ENCODE results near the gene SSTR1. TPM values are rescaled to one million over a fixed set of nuclear protein-coding genes. Genes with fewer than 3 reads are reported as not detected.
"Not testable (repeated sequence)": the region's sequence is repeated elsewhere in the genome, so short reads cannot be mapped to it uniquely, and the experiment has no call there.

The SSTR1 gene
- not detected in 2 replicates for total RNA-seq (2014; rRNA removed; shearing (Covaris generic))

GRCh38 chr14:38207736-38208617, at the start of gene SSTR1:
TSS of gene SSTR1 (plus strand) at chr14:38207904. CDS start at chr14:38209390, 1,486 bp downstream.
- no peak for DNase-seq (ENCODE audit: low read depth)

GRCh38 chr14:38158468-38158867, 49.2 kb upstream of the SSTR1 start:
- DNase-seq (ENCODE audit: low read depth), result no peak

- DNase-seq (ENCODE audit: low read depth), result no peak
These were observed 39.3 kb upstream of the SSTR1 start for GRCh38 chr14:38168416-38168815.

- peak; percentile 3 for DNase-seq (ENCODE audit: low read depth)
These were observed 36.5 kb upstream of the SSTR1 start for GRCh38 chr14:38171197-38171596.

GRCh38 chr14:38174711-38175110, 33.0 kb upstream of the SSTR1 start:
- no peak for DNase-seq (ENCODE audit: low read depth)

GRCh38 chr14:38175658-38176057, 32.0 kb upstream of the SSTR1 start:
- no peak for DNase-seq (ENCODE audit: low read depth)

GRCh38 chr14:38176379-38176778, 31.3 kb upstream of the SSTR1 start:
- DNase-seq (ENCODE audit: low read depth), result no peak

GRCh38 chr14:38184132-38184531, 23.6 kb upstream of the SSTR1 start:
- no peak for DNase-seq (ENCODE audit: low read depth)

- DNase-seq (ENCODE audit: low read depth), result no peak
These were observed 22.0 kb upstream of the SSTR1 start for GRCh38 chr14:38185671-38186070.

- DNase-seq (ENCODE audit: low read depth), result no peak
These were observed 21.5 kb upstream of the SSTR1 start for GRCh38 chr14:38186216-38186615.

- no peak for DNase-seq (ENCODE audit: low read depth)
These were observed 20.2 kb upstream of the SSTR1 start for GRCh38 chr14:38187528-38187927.

GRCh38 chr14:38189930-38190726, 17.6 kb upstream of the SSTR1 start:
- DNase-seq (ENCODE audit: low read depth), result no peak

GRCh38 chr14:38190846-38191245, 16.9 kb upstream of the SSTR1 start:
- not testable (repeated sequence) for DNase-seq (ENCODE audit: low read depth)

- DNase-seq (ENCODE audit: low read depth), result not testable (repeated sequence)
These were observed 16.2 kb upstream of the SSTR1 start for GRCh38 chr14:38191491-38191890.

GRCh38 chr14:38197001-38197783, 10.5 kb upstream of the SSTR1 start:
- DNase-seq (ENCODE audit: low read depth), result no peak

- DNase-seq (ENCODE audit: low read depth), result no peak
These were observed 9.8 kb upstream of the SSTR1 start for GRCh38 chr14:38197784-38198335.

GRCh38 chr14:38198425-38198824, 9.3 kb upstream of the SSTR1 start:
- no peak for DNase-seq (ENCODE audit: low read depth)

GRCh38 chr14:38199076-38199475, 8.6 kb upstream of the SSTR1 start:
- DNase-seq (ENCODE audit: low read depth), result no peak

GRCh38 chr14:38199739-38200138, 8.0 kb upstream of the SSTR1 start:
- no peak for DNase-seq (ENCODE audit: low read depth)

GRCh38 chr14:38201137-38201828, 6.4 kb upstream of the SSTR1 start:
- no peak for DNase-seq (ENCODE audit: low read depth)

All from Daoy (cell line).